Mucosa of descending colon (tissue), 3 donors: ENCODE measurements around the gene MPV17L. TPM values are rescaled to one million over a fixed set of nuclear protein-coding genes. Genes with fewer than 3 reads are reported as not detected.
A peak's percentile ranks its signal among the peaks of the same experiment; 100 is the strongest.
"Not testable (repeated sequence)": the region's sequence is repeated elsewhere in the genome, so short reads cannot be mapped to it uniquely, and the experiment has no call there.

Experiments used
- ATAC-seq: fragments of 200-7000 bp; cut with Tn5 transposase; one replicate; pipeline ENCODE4 v1.9.1; 2020; ENCODE audit warnings: mild to moderate bottlenecking, moderate library complexity
- DNase-seq, 3 donors: peaks; one replicate each; pipeline ENCODE4 v3.0.0-alpha.2; 2020
- H3K36me3 ChIP-seq: fragments of 200-600 bp; one replicate; pipeline ENCODE4 v1.8.0; 2021; ENCODE audit warnings: low read depth, mild to moderate bottlenecking
- H3K4me1 ChIP-seq: fragments of 200-600 bp; one replicate; pipeline ENCODE4 v1.8.0; 2021; ENCODE audit warnings: low read depth, mild to moderate bottlenecking
- H3K4me3 ChIP-seq: fragments of 200-600 bp; one replicate; pipeline ENCODE4 v1.8.0; 2021; ENCODE audit warnings: mild to moderate bottlenecking
- H3K9me3 ChIP-seq: fragments of 200-600 bp; one replicate; pipeline ENCODE4 v1.8.0; 2021; ENCODE audit warnings: mild to moderate bottlenecking
- intact Hi-C, 2 donors: fragments of 100-400 bp; cut with DNase I in 1 of 2; cut with micrococcal nuclease in 1 of 2; formaldehyde crosslinking; loops; one replicate each; pipeline versions ENCODE4 v1.11.0 to v1.11.1; 2022; cut with DNase I, micrococcal nuclease
- total RNA-seq, 3 donors: library from RNA; stranded (reverse); fragmentation: NEBNext Ultra II Directional in 2 of 3; extraction: Animal tissue kit (Norgen Biotek cat#: 25700) in 2 of 3; gene quantifications; one replicate each; pipeline versions ENCODE4 v1.2.1 to v1.2.4, GENCODE V29; 2021 to 2023
- TF ChIP-seq, protein P1 (sequence below): fragments of 200-600 bp; IDR thresholded peaks from one replicate; pipeline ENCODE4 v1.8.0; 2022; ENCODE audit warnings: antibody characterized with exemption, mild to moderate bottlenecking
- donor health status: DM: no; HTN: no; CAD: no; lungs with moderate emphysema.
- donor health status: DM: no; HTN: no; CAD: no.
- donor health status: DM: no; HTN: yes; CAD: no.

Gene MPV17L
- total RNA-seq, 3 donors from 2014 or later = 4.8 to 9.8 (median 8.3) TPM

DNA sequence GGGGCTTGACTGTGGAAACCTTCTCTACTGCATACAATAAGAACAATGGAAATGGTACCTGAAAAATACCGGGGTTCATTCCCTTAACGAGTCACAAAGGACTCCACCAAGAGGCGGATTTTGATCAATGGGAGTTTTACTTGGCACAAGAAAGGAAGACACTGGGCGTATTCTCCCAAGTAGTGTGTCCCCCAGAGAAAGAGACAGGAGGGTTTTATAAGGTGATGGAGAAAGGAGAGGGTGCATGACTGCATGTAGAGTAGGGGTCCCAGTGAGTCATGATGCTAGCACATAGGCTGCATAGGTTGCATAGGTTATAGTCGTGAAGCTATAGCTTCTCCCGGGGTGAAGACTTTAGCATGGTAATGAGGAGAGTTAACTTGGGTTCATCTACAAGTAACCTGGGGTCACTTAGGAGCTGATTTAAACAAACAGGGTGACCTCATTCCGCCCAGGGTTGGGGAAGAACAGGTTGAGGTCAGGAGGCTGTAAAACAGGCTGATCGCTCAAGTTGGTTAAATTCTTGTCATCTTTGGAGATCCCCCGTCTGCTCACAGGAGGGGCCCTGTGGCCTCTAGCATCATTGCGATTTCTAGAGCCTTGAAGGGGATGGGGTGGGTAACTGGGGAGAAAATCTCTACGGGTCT lies 1.5 kb downstream of the MPV17L start:
- DNase-seq (no peak), ATAC-seq (no peak)
- no peaks in the 10 kb centered on the region for H3K9me3 ChIP-seq
- H3K36me3 ChIP-seq = no peaks in the 10 kb centered on the region
- intact Hi-C loops = no loop called here
- no peaks in the 10 kb centered on the region for H3K4me1 ChIP-seq
- TF ChIP-seq, protein P1, sequence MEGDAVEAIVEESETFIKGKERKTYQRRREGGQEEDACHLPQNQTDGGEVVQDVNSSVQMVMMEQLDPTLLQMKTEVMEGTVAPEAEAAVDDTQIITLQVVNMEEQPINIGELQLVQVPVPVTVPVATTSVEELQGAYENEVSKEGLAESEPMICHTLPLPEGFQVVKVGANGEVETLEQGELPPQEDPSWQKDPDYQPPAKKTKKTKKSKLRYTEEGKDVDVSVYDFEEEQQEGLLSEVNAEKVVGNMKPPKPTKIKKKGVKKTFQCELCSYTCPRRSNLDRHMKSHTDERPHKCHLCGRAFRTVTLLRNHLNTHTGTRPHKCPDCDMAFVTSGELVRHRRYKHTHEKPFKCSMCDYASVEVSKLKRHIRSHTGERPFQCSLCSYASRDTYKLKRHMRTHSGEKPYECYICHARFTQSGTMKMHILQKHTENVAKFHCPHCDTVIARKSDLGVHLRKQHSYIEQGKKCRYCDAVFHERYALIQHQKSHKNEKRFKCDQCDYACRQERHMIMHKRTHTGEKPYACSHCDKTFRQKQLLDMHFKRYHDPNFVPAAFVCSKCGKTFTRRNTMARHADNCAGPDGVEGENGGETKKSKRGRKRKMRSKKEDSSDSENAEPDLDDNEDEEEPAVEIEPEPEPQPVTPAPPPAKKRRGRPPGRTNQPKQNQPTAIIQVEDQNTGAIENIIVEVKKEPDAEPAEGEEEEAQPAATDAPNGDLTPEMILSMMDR = no peak
- H3K4me3 ChIP-seq = no peak overlapping the region

DNA sequence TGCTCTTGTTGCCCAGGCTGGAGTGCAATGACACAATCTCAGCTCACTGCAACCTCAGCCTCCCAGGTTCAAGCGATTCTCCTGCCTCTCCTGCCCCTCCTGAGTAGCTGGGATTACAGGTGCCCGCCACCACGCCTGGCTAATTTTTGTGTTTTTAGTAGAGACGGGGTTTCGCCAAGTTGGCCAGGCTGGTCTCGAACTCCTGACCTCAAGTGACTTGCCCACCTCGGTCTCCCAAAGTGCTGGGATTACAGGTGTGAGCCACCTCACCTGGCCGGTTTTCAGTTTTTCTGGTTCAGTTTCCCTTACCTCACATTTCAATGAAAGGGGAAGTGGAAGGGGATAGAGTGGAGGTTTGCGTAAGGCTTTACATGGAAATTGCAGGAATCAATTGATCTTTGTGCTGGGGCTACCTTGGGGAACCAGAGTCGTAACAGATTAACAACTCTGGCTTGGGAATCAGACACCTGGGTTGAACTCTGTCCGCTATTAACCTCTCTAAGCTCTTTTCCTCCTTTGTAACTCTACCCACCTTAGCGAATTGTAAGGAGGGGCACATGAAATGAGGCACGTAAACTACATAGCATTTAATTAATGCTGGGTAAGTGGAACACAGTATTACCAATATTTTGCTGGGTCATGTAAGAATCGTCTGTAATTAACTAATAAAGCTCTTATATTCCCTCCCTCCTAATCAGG lies 3.2 kb downstream of the MPV17L start:
- Histone ChIP-seq H3K4me1 (no peaks in the 10 kb centered on the region), H3K4me3 (no peak overlapping the region), H3K9me3 (no peaks in the 10 kb centered on the region), H3K36me3 (no peaks in the 10 kb centered on the region)
- ATAC-seq (peak; percentile 55), DNase-seq (peak in 2 of 3 donors; percentile 12 to 27)
- TF ChIP-seq, protein P1 = no peak
- intact Hi-C loops = no loop called here

DNA sequence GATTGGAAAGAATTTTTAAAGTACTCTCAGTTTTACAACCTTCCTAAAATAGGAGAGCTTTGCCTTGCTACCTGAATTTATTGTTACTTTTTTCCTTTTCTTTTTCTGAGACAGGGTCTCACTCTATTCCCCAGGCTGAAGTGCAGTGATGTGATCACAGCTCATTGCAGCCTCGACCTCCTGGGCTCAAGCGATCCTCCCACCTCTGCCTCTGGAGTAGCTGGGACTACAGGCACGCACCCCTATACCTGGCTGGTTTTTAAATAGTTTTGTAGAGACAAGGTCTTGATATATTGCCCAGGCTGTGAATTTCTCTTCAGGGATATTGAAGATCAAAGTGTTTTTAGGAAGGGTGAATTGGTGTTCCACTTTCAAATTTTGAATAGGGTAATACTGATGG lies 3.8 kb downstream of the MPV17L start:
- no peak for ATAC-seq
- intact Hi-C loops = no loop called here
- H3K9me3 ChIP-seq = no peaks in the 10 kb centered on the region
- DNase-seq = no peak
- no peaks in the 10 kb centered on the region for H3K4me1 ChIP-seq
- no peaks in the 10 kb centered on the region for H3K36me3 ChIP-seq
- TF ChIP-seq, protein P1 = no peak
- H3K4me3 ChIP-seq = no peak overlapping the region

- ATAC-seq, H3K9me3 ChIP-seq, intact Hi-C loops, H3K4me3 ChIP-seq, DNase-seq, H3K4me1 ChIP-seq, H3K36me3 ChIP-seq: not testable (repeated sequence)
Measured at GRCh38 chr16:15400314-15400713, 4.8 kb downstream of the MPV17L start.

GRCh38 chr16:15401972-15402371 lies 6.4 kb downstream of the MPV17L start:
- Histone ChIP-seq H3K4me1 (no peaks in the 10 kb centered on the region), H3K4me3 (no peak overlapping the region), H3K36me3 (no peaks in the 10 kb centered on the region), H3K9me3 (no peaks in the 10 kb centered on the region)
- intact Hi-C loops = no loop called here
- TF ChIP-seq, protein P1 = no peak
- ATAC-seq (no peak), DNase-seq (no peak)

GRCh38 chr16:15403392-15403995 lies 7.9 kb downstream of the MPV17L start:
- no peaks in the 10 kb centered on the region for H3K36me3 ChIP-seq
- H3K4me1 ChIP-seq = no peaks in the 10 kb centered on the region
- H3K4me3 ChIP-seq = no peak overlapping the region
- TF ChIP-seq, protein P1 = no peak
- H3K9me3 ChIP-seq = no peaks in the 10 kb centered on the region
- no peak for DNase-seq
- intact Hi-C loops = no loop called here
- no peak for ATAC-seq

- H3K9me3 ChIP-seq, DNase-seq, H3K4me1 ChIP-seq, intact Hi-C loops, H3K4me3 ChIP-seq, H3K36me3 ChIP-seq, ATAC-seq: not testable (repeated sequence)
Measured at GRCh38 chr16:15404091-15404490, 8.5 kb downstream of the MPV17L start.
